ELR (cell line): ENCODE data around the gene ZNF181.

Experiments
- DNase-seq: peaks from one replicate; pipeline ENCODE4 v3.0.0-alpha.2; 2015; ENCODE audit warnings: low read depth

Gene ZNF181

GRCh38 chr19:34757441-34757840 is 23.4 kb downstream of the ZNF181 start:
- DNase-seq, result no peak

- DNase-seq, result no peak
Measured at GRCh38 chr19:34759218-34759917, 25.3 kb downstream of the ZNF181 start.

GRCh38 chr19:34766386-34766785 is 32.3 kb downstream of the ZNF181 start:
- peak; percentile 44 for DNase-seq

- DNase-seq, result no peak
Measured at GRCh38 chr19:34767951-34768350, 33.9 kb downstream of the ZNF181 start.

GRCh38 chr19:34772697-34773554 is 38.9 kb downstream of the ZNF181 start, which contains the start of gene ZNF599:
Gene ZNF599, minus strand, starts transcription at chr19:34773215. Its CDS starts 374 bp downstream, at chr19:34772841.
- DNase-seq, result peak; percentile 90

- no peak for DNase-seq
Measured at GRCh38 chr19:34773555-34773864, 39.5 kb downstream of the ZNF181 start.

- no peak for DNase-seq
Measured at GRCh38 chr19:34774857-34775256, 40.8 kb downstream of the ZNF181 start.

GRCh38 chr19:34778342-34778741 is 44.3 kb downstream of the ZNF181 start:
- DNase-seq, result no peak

GRCh38 chr19:34779652-34780051 is 45.6 kb downstream of the ZNF181 start:
- DNase-seq, result no peak

GRCh38 chr19:34786236-34786635 is 52.2 kb downstream of the ZNF181 start:
- DNase-seq, result no peak

GRCh38 chr19:34787059-34787824 is 53.2 kb downstream of the ZNF181 start:
- DNase-seq, result no peak

GRCh38 chr19:34788074-34788473 is 54.0 kb downstream of the ZNF181 start:
- DNase-seq, result no peak

GRCh38 chr19:34793565-34793964 is 59.5 kb downstream of the ZNF181 start:
- peak; percentile 15 for DNase-seq

- DNase-seq, result no peak
Measured at GRCh38 chr19:34794066-34794960, 60.3 kb downstream of the ZNF181 start.
